Activated CD8-positive, alpha-beta memory T cell treated with anti-CD3 and anti-CD28 coated beads for 36 hours (primary cell): ENCODE results near the gene ERP29. TPM values are rescaled to one million over a fixed set of nuclear protein-coding genes. Genes with fewer than 3 reads are reported as not detected.
"Not testable (repeated sequence)": the region's sequence is repeated elsewhere in the genome, so short reads cannot be mapped to it uniquely, and the experiment has no call there.

Experiments
- CTCF ChIA-PET: fragments of 350-600 bp; sonication (Branson Sonifier 250); formaldehyde crosslinking; loops from one replicate; lab custom pipeline; 2021; ENCODE audit warnings: antibody characterized with exemption; lab: Charles Lee
- POLR2A ChIA-PET: fragments of 350-600 bp; sonication (Branson Sonifier 250); formaldehyde crosslinking; loops from one replicate; lab custom pipeline; 2021; ENCODE audit warnings: antibody characterized with exemption; lab: Charles Lee
- total RNA-seq, 2 experiments: library from RNA; stranded (reverse); gene quantifications; one replicate each; pipeline ENCODE4 v1.2.3, GENCODE V29; 2021

The ERP29 gene
- total RNA-seq, 2 experiments from 2014 or later = 93.0 to 93.1 TPM

- ChIA-PET CTCF (interaction anchor here (0.7 to 1.4 kb wide), 2 partner anchors 17 kb away, joined by 3 to 5 read pairs; no protein-coding TSS in a partner anchor), POLR2A (interaction anchor here (0.8 kb wide), 1 partner anchor 16 kb away, joined by 4 read pairs; the partner anchor contains the start of genes ERP29 and TMEM116)
Measured at GRCh38 chr12:111997300-111997699, 15.9 kb upstream of the ERP29 start.

- CTCF ChIA-PET = interaction anchor here (1.4 kb wide), 1 partner anchor 16 kb away, joined by 5 read pairs; no protein-coding TSS in a partner anchor
- POLR2A ChIA-PET = interaction anchor here (0.8 to 1.1 kb wide), 2 partner anchors 15 kb away, joined by 4 read pairs; partner anchors contain the start of genes ERP29 and TMEM116
Measured at GRCh38 chr12:111998015-111998414, 15.2 kb upstream of the ERP29 start.

GRCh38 chr12:111999129-111999528, 14.1 kb upstream of the ERP29 start:
- CTCF ChIA-PET = not testable (repeated sequence)
- POLR2A ChIA-PET = interaction anchor here (1.1 kb wide), 1 partner anchor 14 kb away, joined by 4 read pairs; the partner anchor contains the start of genes ERP29 and TMEM116

DNA sequence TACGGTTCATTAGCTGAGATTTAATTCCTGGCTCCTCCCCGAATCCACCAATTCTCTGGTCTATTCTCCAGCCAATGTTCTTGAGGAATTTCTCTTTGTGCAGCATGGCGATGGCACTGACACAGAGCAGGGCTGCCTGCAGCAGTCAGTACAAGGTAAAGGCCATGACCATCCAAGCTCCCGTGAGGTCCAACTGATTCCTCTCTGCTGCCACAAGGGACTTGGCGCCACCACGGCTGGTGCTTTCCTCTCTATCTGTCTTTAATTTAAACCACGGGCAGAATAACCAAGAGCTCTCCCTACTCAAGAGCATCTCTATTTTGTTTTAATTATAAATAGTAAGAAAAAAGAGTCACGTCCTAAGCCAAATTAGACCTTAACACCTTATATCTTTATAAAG, 12.4 kb upstream of the ERP29 start:
- ChIA-PET POLR2A (interaction anchor here (0.6 to 1.7 kb wide), 2 partner anchors 13 to 111 kb away, joined by 5 to 11 read pairs; partner anchors contain the start of genes ERP29 and TMEM116), CTCF (interaction anchor here (0.8 to 2.5 kb wide), 2 partner anchors 9 to 12 kb away, joined by 3 to 12 read pairs; partner anchors contain the start of genes ERP29 and TMEM116)

- ChIA-PET CTCF (interaction anchor here (0.8 to 2.5 kb wide), 2 partner anchors 10 to 11 kb away, joined by 3 to 12 read pairs; partner anchors contain the start of genes ERP29 and TMEM116), POLR2A (interaction anchor here (1.7 kb wide), 1 partner anchor 12 kb away, joined by 11 read pairs; the partner anchor contains the start of genes ERP29 and TMEM116)
Measured at GRCh38 chr12:112001576-112001975, 11.7 kb upstream of the ERP29 start.

DNA sequence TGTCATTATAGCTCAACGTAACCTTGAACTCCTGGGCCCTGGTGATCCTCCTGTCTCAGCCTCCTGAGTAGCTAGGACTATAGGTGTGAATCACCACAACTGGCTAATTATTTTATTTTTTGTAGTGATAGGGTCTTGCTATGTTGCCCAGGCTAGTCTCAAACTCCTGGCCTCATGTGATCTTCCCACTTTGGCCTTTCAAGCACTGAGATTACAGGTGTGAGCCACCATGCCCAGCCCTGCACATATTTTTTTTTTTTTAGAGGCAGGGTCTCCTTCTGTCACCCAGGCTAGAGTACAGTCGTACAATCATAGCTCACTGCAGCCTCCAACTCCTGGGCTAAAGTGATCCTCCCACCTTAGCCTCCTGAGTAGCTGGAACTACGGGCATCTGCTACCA, 9.2 kb upstream of the ERP29 start:
- POLR2A ChIA-PET = interaction anchor here (2.5 kb wide), 1 partner anchor 8 kb away, joined by 9 read pairs; the partner anchor contains the start of genes ERP29 and TMEM116

DNA sequence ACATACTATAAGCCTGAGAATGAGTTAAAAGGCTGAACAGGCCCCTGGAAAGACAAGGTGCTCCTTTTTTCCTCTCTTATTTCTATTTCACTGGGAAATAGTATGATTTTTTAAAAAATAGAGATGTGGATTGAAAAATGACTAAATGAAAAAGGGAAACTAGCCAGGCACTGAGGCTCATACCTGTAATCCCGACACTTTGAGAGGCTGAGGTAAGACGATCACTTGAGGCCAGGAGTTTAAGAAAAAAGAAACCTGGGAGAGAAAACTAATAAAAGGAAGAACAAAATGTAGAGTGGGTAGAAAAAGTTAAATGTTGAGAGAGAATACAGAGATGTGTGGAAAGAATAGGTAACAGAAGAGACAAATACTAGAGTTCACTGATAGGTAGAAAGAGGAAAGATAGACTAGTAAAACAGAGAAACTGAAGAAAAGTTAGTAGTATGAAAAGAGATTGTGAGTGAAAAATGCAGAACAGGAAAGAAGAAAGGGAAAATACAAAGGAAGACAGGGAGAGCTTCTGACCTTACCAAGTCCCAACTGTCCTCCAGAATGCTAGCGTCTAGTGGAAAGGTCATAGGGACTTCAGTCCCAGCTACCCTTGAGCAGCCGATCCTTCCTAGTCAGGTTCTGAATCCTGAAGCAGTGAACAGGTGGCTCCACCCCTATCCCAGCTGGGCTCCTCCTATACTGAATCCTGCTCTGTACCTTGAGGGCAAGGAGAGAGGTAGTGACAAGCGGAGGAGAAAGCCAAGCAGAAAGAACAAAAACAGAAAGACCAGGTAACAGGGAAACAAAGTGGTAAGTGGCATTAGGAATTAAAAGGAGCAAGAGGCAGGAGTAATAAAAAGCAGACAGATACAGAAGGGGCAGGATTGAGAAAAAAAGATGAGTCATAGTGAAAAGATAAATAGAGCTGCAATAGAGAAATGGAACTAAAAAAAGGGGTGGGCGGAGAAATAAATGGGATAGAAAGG, 7.5 kb upstream of the ERP29 start:
- ChIA-PET CTCF (no interaction called here), POLR2A (no interaction called here)

More for the DNA sequence above, 9.2 kb upstream of the ERP29 start:
- CTCF ChIA-PET = interaction anchor here (1.8 kb wide), 1 partner anchor 59 kb away, joined by 4 read pairs; no protein-coding TSS in a partner anchor

GRCh38 chr12:112007945-112008344, 5.3 kb upstream of the ERP29 start:
- CTCF ChIA-PET = no interaction called here
- POLR2A ChIA-PET = no interaction called here

DNA sequence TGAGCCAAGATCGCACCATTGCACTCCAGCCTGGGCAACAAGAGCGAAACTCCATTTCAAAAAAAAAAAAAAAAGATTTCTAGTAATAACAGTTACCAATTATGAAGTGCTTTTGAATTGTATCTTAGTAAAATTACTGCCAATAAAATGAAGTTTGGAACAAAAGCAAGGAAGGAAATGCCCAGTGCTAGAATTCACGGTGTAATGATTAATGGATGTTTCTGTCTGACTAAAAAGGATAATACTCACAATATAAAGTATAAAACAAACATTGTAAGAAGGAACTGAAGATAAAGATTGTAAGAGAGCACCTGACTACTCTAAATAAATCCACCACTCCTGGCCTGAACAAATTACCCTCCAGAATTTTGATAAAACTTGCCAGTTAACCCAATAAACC, 4.3 kb upstream of the ERP29 start:
- ChIA-PET CTCF (no interaction called here), POLR2A (no interaction called here)

- ChIA-PET CTCF (interaction anchor here (0.6 kb wide), 1 partner anchor 88 kb away, joined by 4 read pairs; no protein-coding TSS in a partner anchor), POLR2A (interaction anchor here (1.4 kb wide), 1 partner anchor 116 kb away, joined by 4 read pairs; the partner anchor contains the start of gene TRAFD1)
Measured at GRCh38 chr12:112009596-112009995, 3.6 kb upstream of the ERP29 start.

GRCh38 chr12:112010415-112011344, 2.5 kb upstream of the ERP29 start:
- POLR2A ChIA-PET = interaction anchor here (1.4 kb wide), 1 partner anchor 115 kb away, joined by 4 read pairs; the partner anchor contains the start of gene TRAFD1
- CTCF ChIA-PET = interaction anchor here (0.6 to 3.9 kb wide), 2 partner anchors 10 to 28 kb away, joined by 3 to 12 read pairs; no protein-coding TSS in a partner anchor

- CTCF ChIA-PET = interaction anchor here (1.2 to 3.9 kb wide), 2 partner anchors 11 to 67 kb away, joined by 3 to 12 read pairs; no protein-coding TSS in a partner anchor
- POLR2A ChIA-PET = interaction anchor here (1.6 to 2.0 kb wide), 2 partner anchors 8 to 17 kb away, joined by 9 read pairs; no protein-coding TSS in a partner anchor
Measured at GRCh38 chr12:112011685-112012084, 1.5 kb upstream of the ERP29 start.

- POLR2A ChIA-PET = interaction anchor here (0.5 to 2.7 kb wide), 13 partner anchors 9 to 584 kb away, joined by 3 to 11 read pairs (median 4); partner anchors contain the start of genes MAPKAPK5, NAA25 and TRAFD1
Measured at GRCh38 chr12:112013601-112014402, 576 bp downstream of the ERP29 start.

GRCh38 chr12:112015938-112016337, 2.7 kb downstream of the ERP29 start:
- POLR2A ChIA-PET = no interaction called here
- CTCF ChIA-PET = interaction anchor here (0.6 to 0.7 kb wide), 2 partner anchors 70 to 1560 kb away, joined by 3 to 6 read pairs; no protein-coding TSS in a partner anchor

More at GRCh38 chr12:112013601-112014402, 576 bp downstream of the ERP29 start:
- CTCF ChIA-PET = interaction anchor here (0.6 to 3.9 kb wide), 12 partner anchors 10 to 84 kb away, joined by 3 to 12 read pairs (median 4); no protein-coding TSS in a partner anchor

DNA sequence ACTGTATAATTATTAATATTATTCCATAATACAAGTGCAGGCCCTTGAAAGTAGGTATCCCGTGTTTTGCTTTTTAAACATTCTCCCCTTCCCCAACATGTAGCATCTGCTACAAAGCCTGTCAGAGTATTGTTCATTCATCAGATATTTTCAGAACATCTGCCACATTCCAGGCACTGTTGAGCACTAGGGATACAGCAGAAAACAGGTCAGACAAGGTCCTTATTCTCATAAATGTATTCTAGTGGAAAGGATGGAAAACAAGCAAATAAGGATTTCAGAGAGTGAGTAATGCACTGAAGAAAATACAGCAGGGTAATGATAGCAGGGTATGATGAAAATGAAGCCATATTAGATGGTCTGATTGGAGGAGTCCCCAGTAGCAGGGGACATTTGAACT, 3.8 kb downstream of the ERP29 start:
- CTCF ChIA-PET = interaction anchor here (0.7 kb wide), 2 partner anchors 8 to 1133 kb away, joined by 3 read pairs; partner anchors contain the start of gene CFAP73

DNA sequence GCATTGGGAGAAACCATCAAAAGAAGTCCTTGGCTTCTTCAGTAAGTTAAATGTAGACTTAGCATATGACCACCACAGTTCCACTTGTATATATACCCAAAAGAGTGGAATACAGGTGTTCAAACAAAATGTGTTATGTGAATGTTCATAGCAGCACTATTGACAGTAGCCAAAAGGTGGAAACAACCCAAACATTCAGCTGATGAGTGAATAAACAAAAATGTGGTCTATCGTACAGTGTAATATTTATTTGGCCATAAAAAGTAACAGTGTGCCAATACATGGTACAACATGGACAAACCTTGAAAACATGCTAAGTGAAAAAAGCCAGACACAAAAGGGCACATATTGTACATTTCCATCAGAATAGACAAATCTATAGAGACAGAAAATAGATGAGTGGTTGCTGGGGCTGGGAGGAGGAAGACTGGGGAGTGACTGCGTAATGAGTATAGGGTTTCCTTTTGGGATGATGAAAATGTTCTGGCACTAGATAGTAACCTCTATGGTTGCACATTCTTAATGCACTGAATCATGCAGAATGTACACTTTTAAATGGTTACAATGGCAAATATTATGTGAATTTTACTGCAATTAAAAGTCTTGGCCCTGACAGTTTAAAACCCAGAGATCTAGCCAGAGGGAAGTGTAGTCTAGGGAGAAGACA, 5.5 kb downstream of the ERP29 start:
- ChIA-PET CTCF (no interaction called here), POLR2A (no interaction called here)

More for the DNA sequence above, 3.8 kb downstream of the ERP29 start:
- POLR2A ChIA-PET = interaction anchor here (0.6 kb wide), 1 partner anchor 92 kb away, joined by 3 read pairs; no protein-coding TSS in a partner anchor
